Activated CD4-positive, alpha-beta T cell treated with anti-CD3 and anti-CD28 coated beads for 36 hours (primary cell): ENCODE measurements around the gene TDRD10. TPM values are rescaled to one million over a fixed set of nuclear protein-coding genes. Genes with fewer than 3 reads are reported as not detected.

Experiments
- ATAC-seq: fragments of 200-7000 bp; cut with Tn5 transposase; one replicate; pipeline ENCODE4 v1.10.0; 2021; ENCODE audit warnings: mild to moderate bottlenecking, moderate library complexity
- CTCF ChIA-PET: fragments of 350-600 bp; sonication (Branson Sonifier 250); formaldehyde crosslinking; loops from one replicate; lab custom pipeline; 2021; ENCODE audit warnings: antibody characterized with exemption; lab: Charles Lee
- POLR2A ChIA-PET: fragments of 350-600 bp; sonication (Branson Sonifier 250); formaldehyde crosslinking; loops from one replicate; lab custom pipeline; 2021; ENCODE audit warnings: antibody characterized with exemption, inconsistent platforms; lab: Charles Lee
- DNase-seq: peaks from one replicate; pipeline ENCODE4 v3.0.0-alpha.2; 2020
- H3K27ac Mint-ChIP-seq: one replicate; pipeline ENCODE4 v1.8.0; 2021; ENCODE audit warnings: mixed read lengths
- H3K27me3 Mint-ChIP-seq: one replicate; pipeline ENCODE4 v1.8.0; 2021; ENCODE audit warnings: mixed read lengths
- H3K36me3 Mint-ChIP-seq: one replicate; pipeline ENCODE4 v1.8.0; 2021; ENCODE audit warnings: low read depth, mixed read lengths
- H3K4me1 Mint-ChIP-seq: one replicate; pipeline ENCODE4 v1.8.0; 2021; ENCODE audit warnings: mixed read lengths
- H3K4me3 Mint-ChIP-seq: one replicate; pipeline ENCODE4 v1.8.0; 2021; ENCODE audit warnings: mild to moderate bottlenecking, moderate library complexity, mixed read lengths
- H3K9me3 Mint-ChIP-seq: one replicate; pipeline ENCODE4 v1.8.0; 2021; ENCODE audit warnings: low read depth, mixed read lengths
- intact Hi-C, 2 experiments: fragments of 100-400 bp; cut with DNase I in 1 of 2; cut with micrococcal nuclease in 1 of 2; formaldehyde crosslinking; loops; one replicate each; pipeline versions ENCODE4 v1.14.2 to v1.15.1; 2022 to 2024; cut with DNase I, micrococcal nuclease
- total RNA-seq, 2 experiments: library from RNA; stranded (reverse); gene quantifications; one replicate each; pipeline ENCODE4 v1.2.3, GENCODE V29; 2021

TDRD10 gene
- total RNA-seq, 2 experiments from 2014 or later, result not detected

- ATAC-seq (no peak), DNase-seq (no peak)
- Mint-ChIP-seq H3K36me3 (peaks cover 41% of the 10 kb centered on the region), H3K27me3 (no peaks in the 10 kb centered on the region), H3K9me3 (no peaks in the 10 kb centered on the region), H3K27ac (no peak overlapping the region), H3K4me1 (no peaks in the 10 kb centered on the region), H3K4me3 (no peak overlapping the region)
- CTCF ChIA-PET, result interaction anchor here (0.7 kb wide), 1 partner anchor 376 kb away, joined by 3 read pairs; no protein-coding TSS in a partner anchor
- intact Hi-C loops, result no loop called here
- POLR2A ChIA-PET, result no interaction called here
Observed at GRCh38 chr1:154579374-154579773, 77.4 kb downstream of the TDRD10 start.

- Mint-ChIP-seq H3K4me3 (no peak overlapping the region), H3K36me3 (peaks cover 63% of the 10 kb centered on the region), H3K27ac (no peak overlapping the region), H3K27me3 (no peaks in the 10 kb centered on the region), H3K4me1 (no peaks in the 10 kb centered on the region), H3K9me3 (no peaks in the 10 kb centered on the region)
- no peak for ATAC-seq
- CTCF ChIA-PET, result no interaction called here
- POLR2A ChIA-PET, result no interaction called here
- intact Hi-C loops, result no loop called here
- no peak for DNase-seq
Observed at GRCh38 chr1:154581766-154582165, 79.7 kb downstream of the TDRD10 start.

GRCh38 chr1:154582885-154583284 is 80.9 kb downstream of the TDRD10 start:
- ChIA-PET POLR2A (no interaction called here), CTCF (no interaction called here)
- ATAC-seq (no peak), DNase-seq (no peak)
- Mint-ChIP-seq H3K36me3 (peaks cover 74% of the 10 kb centered on the region), H3K4me1 (no peaks in the 10 kb centered on the region), H3K9me3 (no peaks in the 10 kb centered on the region), H3K4me3 (no peak overlapping the region), H3K27me3 (no peaks in the 10 kb centered on the region), H3K27ac (no peak overlapping the region)
- intact Hi-C loops, result no loop called here

- POLR2A ChIA-PET, result no interaction called here
- intact Hi-C loops, result no loop called here
- ATAC-seq, result no peak
- H3K9me3 Mint-ChIP-seq, result no peaks in the 10 kb centered on the region
- no peaks in the 10 kb centered on the region for H3K4me1 Mint-ChIP-seq
- CTCF ChIA-PET, result interaction anchor here (1.1 kb wide), 1 partner anchor 24 kb away, joined by 3 read pairs; no protein-coding TSS in a partner anchor
- H3K4me3 Mint-ChIP-seq, result no peak overlapping the region
- peaks cover 78% of the 10 kb centered on the region for H3K36me3 Mint-ChIP-seq
- H3K27ac Mint-ChIP-seq, result peak overlapping the region; percentile 14
- H3K27me3 Mint-ChIP-seq, result no peaks in the 10 kb centered on the region
- no peak for DNase-seq
Observed at GRCh38 chr1:154583773-154584172, 81.8 kb downstream of the TDRD10 start.

GRCh38 chr1:154584267-154584994 is 82.4 kb downstream of the TDRD10 start:
- no peaks in the 10 kb centered on the region for H3K4me1 Mint-ChIP-seq
- H3K27me3 Mint-ChIP-seq, result no peaks in the 10 kb centered on the region
- peak overlapping the region; percentile 4 for H3K27ac Mint-ChIP-seq
- peaks cover 78% of the 10 kb centered on the region for H3K36me3 Mint-ChIP-seq
- H3K4me3 Mint-ChIP-seq, result no peak overlapping the region
- H3K9me3 Mint-ChIP-seq, result no peaks in the 10 kb centered on the region
- intact Hi-C loops, result no loop called here
- no peak for DNase-seq
- POLR2A ChIA-PET, result no interaction called here
- CTCF ChIA-PET, result interaction anchor here (1.1 kb wide), 1 partner anchor 25 kb away, joined by 3 read pairs; no protein-coding TSS in a partner anchor
- no peak for ATAC-seq

GRCh38 chr1:154586231-154586630 is 84.2 kb downstream of the TDRD10 start:
- no peaks in the 10 kb centered on the region for H3K27me3 Mint-ChIP-seq
- no peak overlapping the region for H3K27ac Mint-ChIP-seq
- peaks cover 80% of the 10 kb centered on the region for H3K36me3 Mint-ChIP-seq
- DNase-seq, result no peak
- peaks cover 2% of the 10 kb centered on the region for H3K4me1 Mint-ChIP-seq
- no peak for ATAC-seq
- H3K9me3 Mint-ChIP-seq, result no peaks in the 10 kb centered on the region
- ChIA-PET CTCF (no interaction called here), POLR2A (no interaction called here)
- H3K4me3 Mint-ChIP-seq, result no peak overlapping the region
- intact Hi-C loops, result no loop called here

GRCh38 chr1:154586641-154587040 is 84.6 kb downstream of the TDRD10 start:
- intact Hi-C loops, result no loop called here
- Mint-ChIP-seq H3K27me3 (no peaks in the 10 kb centered on the region), H3K27ac (no peak overlapping the region), H3K36me3 (peaks cover 83% of the 10 kb centered on the region), H3K9me3 (no peaks in the 10 kb centered on the region), H3K4me1 (peaks cover 3% of the 10 kb centered on the region), H3K4me3 (no peak overlapping the region)
- ChIA-PET CTCF (no interaction called here), POLR2A (no interaction called here)
- DNase-seq (no peak), ATAC-seq (no peak)

- CTCF ChIA-PET, result interaction anchor here (0.7 to 0.9 kb wide), 2 partner anchors 61 to 789 kb away, joined by 3 read pairs; no protein-coding TSS in a partner anchor
- Mint-ChIP-seq H3K4me1 (peaks cover 3% of the 10 kb centered on the region), H3K4me3 (no peak overlapping the region), H3K9me3 (no peaks in the 10 kb centered on the region), H3K27ac (no peak overlapping the region), H3K27me3 (no peaks in the 10 kb centered on the region), H3K36me3 (peaks cover 89% of the 10 kb centered on the region)
- ATAC-seq, result peak; percentile 49
- intact Hi-C loops, result no loop called here
- no peak for DNase-seq
- POLR2A ChIA-PET, result interaction anchor here (1.1 kb wide), 1 partner anchor 9 kb away, joined by 3 read pairs; no protein-coding TSS in a partner anchor
Observed at GRCh38 chr1:154589780-154590179, 87.8 kb downstream of the TDRD10 start.

- Mint-ChIP-seq H3K9me3 (no peaks in the 10 kb centered on the region), H3K4me3 (no peak overlapping the region), H3K4me1 (peaks cover 3% of the 10 kb centered on the region), H3K36me3 (peaks cover 85% of the 10 kb centered on the region), H3K27me3 (no peaks in the 10 kb centered on the region), H3K27ac (no peak overlapping the region)
- ChIA-PET CTCF (interaction anchor here (0.7 to 1.0 kb wide), 3 partner anchors 34 to 229 kb away, joined by 3 to 4 read pairs (median 3); no protein-coding TSS in a partner anchor), POLR2A (no interaction called here)
- no peak for DNase-seq
- no peak for ATAC-seq
- intact Hi-C loops, result no loop called here
Observed at GRCh38 chr1:154590756-154591155, 88.7 kb downstream of the TDRD10 start.

- POLR2A ChIA-PET, result interaction anchor here (0.6 kb wide), 1 partner anchor 11 kb away, joined by 3 read pairs; no protein-coding TSS in a partner anchor
- H3K4me3 Mint-ChIP-seq, result no peak overlapping the region
- CTCF ChIA-PET, result interaction anchor here (0.6 to 1.7 kb wide), 5 partner anchors 14 to 453 kb away, joined by 3 to 9 read pairs (median 3); no protein-coding TSS in a partner anchor
Observed at GRCh38 chr1:154591206-154591605, 89.2 kb downstream of the TDRD10 start.

GRCh38 chr1:154593390-154593789 is 91.4 kb downstream of the TDRD10 start:
- no peak for DNase-seq
- intact Hi-C loops, result no loop called here
- no peaks in the 10 kb centered on the region for H3K27me3 Mint-ChIP-seq
- peaks cover 80% of the 10 kb centered on the region for H3K36me3 Mint-ChIP-seq
- H3K4me3 Mint-ChIP-seq, result no peak overlapping the region
- ATAC-seq, result no peak
- H3K27ac Mint-ChIP-seq, result peak overlapping the region; percentile 14
- H3K9me3 Mint-ChIP-seq, result no peaks in the 10 kb centered on the region
- peaks cover 3% of the 10 kb centered on the region for H3K4me1 Mint-ChIP-seq
- POLR2A ChIA-PET, result no interaction called here
- CTCF ChIA-PET, result no interaction called here

More at GRCh38 chr1:154591206-154591605, 89.2 kb downstream of the TDRD10 start:
- intact Hi-C loops, result no loop called here
- no peaks in the 10 kb centered on the region for H3K27me3 Mint-ChIP-seq
- no peak for DNase-seq
- ATAC-seq, result no peak
- peaks cover 3% of the 10 kb centered on the region for H3K4me1 Mint-ChIP-seq
- peaks cover 84% of the 10 kb centered on the region for H3K36me3 Mint-ChIP-seq
- no peak overlapping the region for H3K27ac Mint-ChIP-seq
- H3K9me3 Mint-ChIP-seq, result no peaks in the 10 kb centered on the region

- H3K27me3 Mint-ChIP-seq, result no peaks in the 10 kb centered on the region
- DNase-seq (no peak), ATAC-seq (no peak)
- H3K4me3 Mint-ChIP-seq, result no peak overlapping the region
- no peaks in the 10 kb centered on the region for H3K9me3 Mint-ChIP-seq
- ChIA-PET CTCF (interaction anchor here (0.6 to 1.1 kb wide), 4 partner anchors 17 to 632 kb away, joined by 3 to 4 read pairs (median 3); partner anchors contain the start of gene ADAM15), POLR2A (interaction anchor here (0.6 to 0.9 kb wide), 3 partner anchors 9 to 239 kb away, joined by 3 to 4 read pairs (median 3); no protein-coding TSS in a partner anchor)
- H3K36me3 Mint-ChIP-seq, result peaks cover 69% of the 10 kb centered on the region
- no peak overlapping the region for H3K27ac Mint-ChIP-seq
- intact Hi-C loops, result no loop called here
- peaks cover 13% of the 10 kb centered on the region for H3K4me1 Mint-ChIP-seq
Observed at GRCh38 chr1:154594811-154595210, 92.8 kb downstream of the TDRD10 start.
